Endothelial cell of umbilical vein (primary cell): Measurements from ENCODE around the gene CELA3B. TPM values are rescaled to one million over a fixed set of nuclear protein-coding genes. Genes with fewer than 3 reads are reported as not detected.

Experiments used
- BruUV-seq: library from RNA; stranded (reverse); fragments of 400-500 nt; replicated peaks from 2 replicates; lab custom pipeline; 2021; lab: Mats Ljungman, UMichigan
- CTCF ChIA-PET: fragments of 300-600, 350-600 bp; sonication (Branson Sonifier 250); formaldehyde crosslinking; loops from one replicate; lab custom pipeline; 2021; ENCODE audit warnings: antibody characterized with exemption, inconsistent platforms; lab: Charles Lee
- POLR2A ChIA-PET: fragments of 300-600, 350-600 bp; sonication (Branson Sonifier 250); formaldehyde crosslinking; loops from one replicate; lab custom pipeline; 2021; ENCODE audit warnings: antibody characterized with exemption, inconsistent platforms; lab: Charles Lee
- DNase-seq: peaks from one replicate; pipeline ENCODE4 v3.0.0-alpha.2; 2011; ENCODE audit warnings: low read depth, low spot score
- FAIRE-seq: peaks from 2 replicates; lab custom pipeline; 2011; peaks lifted over from hg19 to GRCh38; lab: Jason Lieb, UNC
- H2AFZ ChIP-seq: 2 replicates; pipeline ENCODE4 v1.6.0; 2012; ENCODE audit warnings: low read depth, low read length, control low read depth, inconsistent platforms
- H3K27ac ChIP-seq: 2 replicates; pipeline ENCODE4 v1.5.1; 2011; ENCODE audit warnings: low read depth, mild to moderate bottlenecking, control low read depth, low read length, moderate library complexity; ENCODE audit not compliant: insufficient read depth
- H3K27me3 ChIP-seq, 2 experiments: 2 replicates each; pipeline versions ENCODE4 v1.6.0 to v1.6.1; 2011; ENCODE audit warnings: low read length in 2 of 2, mixed read lengths in 1 of 2; ENCODE audit not compliant: control insufficient read depth in 2 of 2, insufficient read depth in 2 of 2
- H3K36me3 ChIP-seq, 2 experiments: 2 replicates in 1 of 2; 3 replicates in 1 of 2; pipeline ENCODE4 v1.5.1; 2011; ENCODE audit warnings: low read length in 2 of 2, mild to moderate bottlenecking in 1 of 2, moderate library complexity in 1 of 2; ENCODE audit not compliant: control insufficient read depth in 2 of 2, insufficient read depth in 2 of 2; ENCODE audit errors: extremely low read depth in 1 of 2
- H3K4me1 ChIP-seq: 3 replicates; pipeline ENCODE4 v1.5.1; 2011; ENCODE audit warnings: mild to moderate bottlenecking, low read length; ENCODE audit not compliant: control insufficient read depth, insufficient read depth; ENCODE audit errors: extremely low read depth
- H3K4me2 ChIP-seq: 2 replicates; pipeline ENCODE4 v1.6.1; 2011; ENCODE audit warnings: low read length, control low read depth, mixed read lengths; ENCODE audit not compliant: insufficient read depth
- H3K4me3 ChIP-seq, 3 experiments: fragments of 200-600 bp in 1 of 3; sonication (generic), shearing (Covaris generic) in 1 of 3; replicated peaks in 1 of 3; 2 replicates each; pipeline ENCODE4 v1.5.1; 2011 to 2016; ENCODE audit warnings: control low read depth in 3 of 3, low read length in 3 of 3, mild to moderate bottlenecking in 2 of 3, inconsistent platforms in 1 of 3, low read depth in 1 of 3, moderate library complexity in 1 of 3; ENCODE audit not compliant: insufficient read depth in 1 of 3
- H3K79me2 ChIP-seq: 2 replicates; pipeline ENCODE4 v1.6.0; 2012; ENCODE audit warnings: low read length, inconsistent platforms; ENCODE audit not compliant: control insufficient read depth, insufficient read depth
- H3K9ac ChIP-seq: replicated peaks from 2 replicates; pipeline ENCODE3; 2011; ENCODE audit warnings: low read length, control low read depth; ENCODE audit not compliant: insufficient read depth; ENCODE audit errors: extremely low read depth
- H3K9me1 ChIP-seq: replicated peaks from 3 replicates; pipeline ENCODE4 v1.6.0; 2011; ENCODE audit warnings: mild to moderate bottlenecking, low read length; ENCODE audit not compliant: control insufficient read depth, insufficient read depth; ENCODE audit errors: extremely low read depth
- H3K9me3 ChIP-seq: replicated peaks from 2 replicates; pipeline ENCODE4 v1.5.1; 2012; ENCODE audit warnings: low read length, inconsistent platforms; ENCODE audit not compliant: control insufficient read depth, insufficient read depth
- H4K20me1 ChIP-seq: replicated peaks from 2 replicates; pipeline ENCODE3; 2011; ENCODE audit warnings: mild to moderate bottlenecking, low read length; ENCODE audit not compliant: control insufficient read depth, insufficient read depth; ENCODE audit errors: extremely low read depth
- CTCF ChIP-seq, 2 donors: IDR thresholded peaks; 1 replicate in 1 of 2; 2 replicates in 1 of 2; pipeline ENCODE4 v1.5.1; 2011; ENCODE audit warnings: low read length in 2 of 2, mild to moderate bottlenecking in 2 of 2, moderate library complexity in 2 of 2, control low read depth in 1 of 2, inconsistent platforms in 1 of 2, low read depth in 1 of 2; ENCODE audit not compliant: insufficient read depth in 1 of 2; ENCODE audit errors: extremely low read depth in 1 of 2
- EZH2 ChIP-seq: IDR thresholded peaks from 2 replicates; pipeline ENCODE4 v1.6.1; 2012; ENCODE audit warnings: borderline replicate concordance, low read depth, mild to moderate bottlenecking, moderate library complexity, low read length, inconsistent platforms; ENCODE audit not compliant: severe bottlenecking
- FOS ChIP-seq: IDR thresholded peaks from 2 replicates; pipeline ENCODE4 v1.6.1; 2011; ENCODE audit warnings: mild to moderate bottlenecking, low read length, moderate library complexity, borderline replicate concordance; ENCODE audit not compliant: insufficient read depth
- GATA2 ChIP-seq: IDR thresholded peaks from 2 replicates; pipeline ENCODE4 v1.7.0; 2011; ENCODE audit warnings: low read depth, mild to moderate bottlenecking, moderate library complexity, mixed read lengths, low read length; ENCODE audit not compliant: insufficient read length, insufficient read depth
- JUN ChIP-seq: IDR thresholded peaks from 2 replicates; pipeline ENCODE4 v1.6.1; 2011; ENCODE audit warnings: borderline replicate concordance, low read depth; ENCODE audit not compliant: insufficient read length, insufficient read depth
- MAX ChIP-seq: IDR thresholded peaks from 2 replicates; pipeline ENCODE4 v1.6.1; 2011; ENCODE audit not compliant: insufficient read depth, insufficient read length
- MYC ChIP-seq: IDR thresholded peaks from one replicate; pipeline ENCODE4 v1.6.1; 2011; ENCODE audit warnings: mild to moderate bottlenecking, low read depth, low read length
- POLR2A ChIP-seq: IDR thresholded peaks from 2 replicates; pipeline ENCODE4 v1.6.1; 2012; ENCODE audit warnings: low read depth, mild to moderate bottlenecking, control low read depth, low read length
- POLR2AphosphoS5 ChIP-seq: IDR thresholded peaks from 2 replicates; pipeline ENCODE4 v1.6.1; 2012; ENCODE audit warnings: low read depth, mild to moderate bottlenecking, control low read depth, low read length, moderate library complexity; ENCODE audit not compliant: insufficient read depth
- dilution Hi-C: fragments of 300-500 bp; cut with MboI; formaldehyde crosslinking; loops from one replicate; pipeline ENCODE4 v1.15.0; 2019; ENCODE audit warnings: low sequenced_read_pairs; ENCODE audit not compliant: extremely low pct_ligation_motif_present
- intact Hi-C: fragments of 100-400 bp; cut with micrococcal nuclease; formaldehyde crosslinking; loops from one replicate; pipeline ENCODE4 v1.10.0; 2022
- polyA plus RNA-seq, 4 experiments: library from polyadenylated mRNA; depleted of rRNA in 3 of 4; stranded (reverse) in 3 of 4; unstranded in 1 of 4; fragments of >200 nt; gene quantifications; 2 replicates each; pipeline versions ENCODE4 v1.2.1 to v1.2.3, GENCODE V29; 2011 to 2012; ENCODE audit warnings: missing spikeins in 1 of 4
- total RNA-seq: library from RNA; stranded (reverse); gene quantifications from 2 replicates; pipeline ENCODE4 v1.2.3, GENCODE V29; 2021

The CELA3B gene
- total and polyA plus RNA-seq, 2 donors (not counting 3 experiments of a cell fraction or from before 2014, with no cell fraction given), result 0.32 TPM; not detected in 1

- peak overlapping the region; percentile 81 for H3K27ac ChIP-seq
- no TSS peak for BruUV-seq
- peak overlapping the region; percentile 14 to 88 (median 71) for H3K4me3 ChIP-seq
- TF ChIP-seq MYC (no peak), JUN (no peak), GATA2 (peak; percentile 9), POLR2AphosphoS5 (peak; percentile 80), POLR2A (peak; percentile 64), FOS (peak; percentile 19), MAX (no peak), CTCF (IDR thresholded peaks at IDR 0.05; ENCODE audit: extremely low read depth in 1 of 2, insufficient read depth in 1 of 2, low read depth in 1 of 2, low read length in 2 of 2) (no peak), EZH2 (no peak)
- peak overlapping the region; percentile 74 for H3K4me2 ChIP-seq
- DNase-seq (peak; percentile 86), FAIRE-seq (peak; percentile 89)
- dilution Hi-C loops (no loop called here), intact Hi-C loops (loop anchor here (1.0 kb wide), 2 partner anchors 31 to 33 kb away; no protein-coding TSS in a partner anchor)
- CTCF ChIA-PET, result interaction anchor here (1.2 to 10.8 kb wide), 3 partner anchors 9 to 483 kb away, joined by 3 to 95 read pairs (median 5); no protein-coding TSS in a partner anchor
- no peaks in the 10 kb centered on the region for H4K20me1 ChIP-seq
- H3K79me2 ChIP-seq, result peaks cover 85% of the 10 kb centered on the region
- H3K9me1 ChIP-seq, result no peaks in the 10 kb centered on the region
- H3K9me3 ChIP-seq, result no peaks in the 10 kb centered on the region
- H3K36me3 ChIP-seq, result peaks cover 18 to 26% of the 10 kb centered on the region in 2 experiments
- peaks cover 60% of the 10 kb centered on the region for H3K4me1 ChIP-seq
- H3K27me3 ChIP-seq, result no peaks in the 10 kb centered on the region
- H2AFZ ChIP-seq, result no peak overlapping the region
- POLR2A ChIA-PET, result interaction anchor here (1.0 to 2.1 kb wide), 3 partner anchors 9 to 24 kb away, joined by 3 to 8 read pairs (median 5); no protein-coding TSS in a partner anchor
- H3K9ac ChIP-seq, result peak overlapping the region; percentile 94
Measured at GRCh38 chr1:21933397-21934248, 43.2 kb upstream of the CELA3B start.
